Measurements from ENCODE around the gene PDZD2.

PDZD2 gene

DNA sequence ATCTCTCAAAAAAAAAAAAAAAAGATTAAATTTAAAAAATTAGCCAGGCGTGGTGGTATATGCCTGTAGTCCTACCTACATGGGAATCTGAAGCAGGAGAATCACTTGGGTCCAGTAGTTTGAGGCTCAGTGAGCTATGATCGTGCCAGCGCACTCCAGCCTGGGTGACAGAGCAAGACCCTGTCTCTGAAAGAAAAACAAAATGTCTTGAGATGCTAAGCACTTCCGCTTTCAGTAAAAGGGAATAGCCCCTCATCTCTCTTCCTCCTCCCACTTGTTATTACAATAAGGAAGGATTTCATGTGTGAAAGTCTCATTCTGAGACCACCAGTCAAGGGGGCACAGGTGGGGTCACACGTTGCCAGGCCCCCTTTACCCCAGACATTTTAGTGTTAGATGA lies 455.8 kb downstream of the PDZD2 start:
- H3K4me3 ChIP-seq = no peak overlapping the region
- H3K27ac ChIP-seq = peak overlapping the region; percentile 13 to 55
- TF ChIP-seq, protein P1, sequence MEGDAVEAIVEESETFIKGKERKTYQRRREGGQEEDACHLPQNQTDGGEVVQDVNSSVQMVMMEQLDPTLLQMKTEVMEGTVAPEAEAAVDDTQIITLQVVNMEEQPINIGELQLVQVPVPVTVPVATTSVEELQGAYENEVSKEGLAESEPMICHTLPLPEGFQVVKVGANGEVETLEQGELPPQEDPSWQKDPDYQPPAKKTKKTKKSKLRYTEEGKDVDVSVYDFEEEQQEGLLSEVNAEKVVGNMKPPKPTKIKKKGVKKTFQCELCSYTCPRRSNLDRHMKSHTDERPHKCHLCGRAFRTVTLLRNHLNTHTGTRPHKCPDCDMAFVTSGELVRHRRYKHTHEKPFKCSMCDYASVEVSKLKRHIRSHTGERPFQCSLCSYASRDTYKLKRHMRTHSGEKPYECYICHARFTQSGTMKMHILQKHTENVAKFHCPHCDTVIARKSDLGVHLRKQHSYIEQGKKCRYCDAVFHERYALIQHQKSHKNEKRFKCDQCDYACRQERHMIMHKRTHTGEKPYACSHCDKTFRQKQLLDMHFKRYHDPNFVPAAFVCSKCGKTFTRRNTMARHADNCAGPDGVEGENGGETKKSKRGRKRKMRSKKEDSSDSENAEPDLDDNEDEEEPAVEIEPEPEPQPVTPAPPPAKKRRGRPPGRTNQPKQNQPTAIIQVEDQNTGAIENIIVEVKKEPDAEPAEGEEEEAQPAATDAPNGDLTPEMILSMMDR (IDR thresholded peaks at IDR 0.05) = no peak
- DNase-seq (ENCODE audit: low spot score) = no peak

DNA sequence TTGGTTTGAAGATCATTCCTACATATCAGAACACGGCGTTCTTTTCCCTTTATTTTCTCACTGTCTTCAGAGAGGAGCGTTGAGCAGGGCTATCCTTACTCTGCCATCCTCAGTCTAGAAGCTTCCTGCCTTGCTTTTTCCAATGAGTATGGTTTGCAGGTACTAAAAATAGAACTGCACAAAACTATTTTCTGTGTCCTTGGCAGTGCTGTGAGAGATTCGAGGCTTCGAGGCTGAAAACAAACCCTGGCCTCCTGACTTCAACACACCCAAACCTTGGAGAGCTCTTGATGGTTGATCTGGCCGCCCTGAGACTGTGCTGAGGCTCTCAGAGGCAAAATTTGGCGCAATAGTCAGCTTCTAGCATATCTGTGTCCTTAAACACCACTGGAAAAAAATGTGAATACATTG lies 456.3 kb downstream of the PDZD2 start:
- no peak overlapping the region for H3K4me3 ChIP-seq
- DNase-seq (ENCODE audit: low spot score) = no peak
- TF ChIP-seq, protein P1 (IDR thresholded peaks at IDR 0.05) = no peak
- H3K27ac ChIP-seq = peak overlapping the region; percentile 13 to 55

DNA sequence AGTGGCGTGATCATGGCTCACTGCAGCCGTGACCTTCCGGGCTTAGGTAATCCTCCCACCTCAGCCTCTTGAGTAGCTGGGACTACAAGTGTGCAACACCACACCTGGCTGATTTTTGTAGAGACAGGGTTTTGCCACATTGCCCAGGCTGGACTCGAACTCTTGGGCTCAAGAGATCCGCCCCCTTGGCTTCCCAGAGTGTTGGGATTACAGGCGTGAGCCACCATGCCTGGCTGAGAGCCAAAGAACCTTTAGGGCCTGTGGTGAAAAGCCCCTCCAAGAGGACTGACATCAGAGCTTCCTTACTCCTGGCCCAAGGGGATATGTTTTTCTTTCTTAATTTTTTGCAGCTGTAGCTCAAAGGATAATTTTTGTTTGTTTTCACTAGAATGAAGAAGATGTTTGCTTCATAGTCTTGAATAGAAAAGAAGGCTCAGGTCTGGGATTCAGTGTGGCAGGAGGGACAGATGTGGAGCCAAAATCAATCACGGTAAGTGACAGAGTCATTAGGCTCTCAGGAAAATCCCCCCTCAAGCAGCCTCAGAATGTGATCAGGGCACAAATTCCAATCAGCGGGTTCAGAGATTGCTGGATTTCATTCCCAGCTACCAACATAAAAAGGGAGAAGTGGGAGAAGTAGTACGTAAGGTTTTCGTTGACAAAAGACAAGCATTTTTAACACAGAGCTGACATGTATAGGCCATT lies 458.1 kb downstream of the PDZD2 start:
- Histone ChIP-seq H3K27ac (no peak overlapping the region), H3K4me3 (no peak overlapping the region)
- DNase-seq (ENCODE audit: low spot score) = no peak
- TF ChIP-seq, protein P1 (IDR thresholded peaks at IDR 0.05) = no peak

DNA sequence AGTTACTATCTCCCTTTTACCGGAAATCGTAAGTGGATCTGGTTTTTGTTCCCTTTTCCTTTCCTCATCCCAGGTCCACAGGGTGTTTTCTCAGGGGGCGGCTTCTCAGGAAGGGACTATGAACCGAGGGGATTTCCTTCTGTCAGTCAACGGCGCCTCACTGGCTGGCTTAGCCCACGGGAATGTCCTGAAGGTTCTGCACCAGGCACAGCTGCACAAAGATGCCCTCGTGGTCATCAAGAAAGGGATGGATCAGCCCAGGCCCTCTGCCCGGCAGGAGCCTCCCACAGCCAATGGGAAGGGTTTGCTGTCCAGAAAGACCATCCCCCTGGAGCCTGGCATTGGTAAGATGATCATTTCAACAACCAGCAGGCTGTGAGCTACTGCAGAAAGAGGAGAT lies 459.4 kb downstream of the PDZD2 start:
- no peak for DNase-seq (ENCODE audit: low spot score)
- no peak overlapping the region for H3K4me3 ChIP-seq
- H3K27ac ChIP-seq = no peak overlapping the region
- TF ChIP-seq, protein P1 (IDR thresholded peaks at IDR 0.05) = no peak

DNA sequence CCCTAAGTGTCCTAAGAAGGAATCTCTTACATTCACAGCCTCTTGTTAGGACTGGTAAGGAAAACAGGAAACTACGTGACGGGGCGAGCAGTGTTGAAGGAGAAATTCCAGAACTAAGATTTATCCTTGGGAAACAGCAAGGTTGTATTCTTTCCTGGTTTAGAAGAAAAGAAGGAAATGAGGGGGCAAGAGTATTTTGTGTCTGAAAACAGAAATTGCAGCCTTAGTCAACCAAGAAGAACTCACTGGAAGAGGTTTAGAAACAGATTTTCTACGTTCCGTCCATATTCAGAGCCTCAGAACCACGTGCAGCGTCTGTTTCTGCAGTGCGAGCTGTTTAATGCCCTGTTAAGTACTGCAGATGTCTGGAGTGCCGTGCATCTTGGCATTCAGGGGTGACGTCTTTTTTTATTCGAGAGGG lies 460.0 kb downstream of the PDZD2 start:
- DNase-seq (ENCODE audit: low spot score) = no peak
- Histone ChIP-seq H3K27ac (no peak overlapping the region), H3K4me3 (no peak overlapping the region)
- TF ChIP-seq, protein P1 (IDR thresholded peaks at IDR 0.05) = no peak

DNA sequence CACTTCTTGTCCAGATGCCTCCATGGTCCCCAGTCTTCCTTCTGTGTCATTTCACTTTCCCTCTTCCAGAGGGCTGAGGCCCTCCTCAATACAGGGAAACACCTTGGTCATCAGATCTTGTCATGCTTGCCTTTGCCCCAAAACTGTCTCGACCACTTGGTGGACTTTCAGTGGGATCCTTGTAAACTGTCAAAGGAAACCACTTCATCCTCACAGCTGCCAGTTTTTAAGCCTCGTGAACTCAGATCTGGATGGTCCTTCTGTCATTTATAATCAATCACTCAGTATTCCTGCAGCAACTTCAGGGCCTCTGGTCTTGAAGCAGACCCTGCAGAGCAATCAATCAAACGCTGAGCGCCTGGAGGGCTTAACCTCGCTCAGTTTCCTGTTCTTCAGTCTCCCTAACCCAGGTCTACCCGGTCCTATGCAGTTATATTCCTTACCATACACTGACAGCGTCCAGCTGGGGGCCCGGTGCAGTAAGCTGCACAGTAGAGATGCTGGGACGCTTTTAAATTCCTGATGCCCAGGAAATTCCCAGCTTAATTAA lies 460.6 kb downstream of the PDZD2 start:
- TF ChIP-seq, protein P1 (IDR thresholded peaks at IDR 0.05) = no peak
- peak overlapping the region in 1 of 2 donors; percentile 1 for H3K27ac ChIP-seq
- no peak overlapping the region for H3K4me3 ChIP-seq
- no peak for DNase-seq (ENCODE audit: low spot score)

DNA sequence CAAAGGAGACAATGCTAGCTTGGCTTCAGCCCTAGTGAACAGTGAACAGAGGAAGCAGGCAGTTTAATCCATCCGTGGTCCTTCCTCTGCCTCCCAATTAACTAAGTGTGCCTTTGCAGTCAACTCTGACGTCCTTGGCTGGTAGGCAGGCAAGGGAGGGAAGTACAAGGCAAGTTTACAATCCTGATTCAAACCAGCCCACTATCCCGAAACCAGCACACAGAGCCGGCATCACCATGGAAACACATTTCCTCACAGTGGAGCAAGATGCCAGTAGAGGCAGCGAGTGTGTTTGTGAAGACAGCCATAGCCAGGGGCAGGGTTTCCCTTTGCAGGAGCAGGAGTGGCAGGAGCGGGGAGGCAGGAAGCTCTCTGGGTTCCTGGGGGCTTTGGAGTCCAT lies 461.3 kb downstream of the PDZD2 start:
- Histone ChIP-seq H3K27ac (peak overlapping the region in 1 of 2 donors; percentile 25), H3K4me3 (no peak overlapping the region)
- no peak for DNase-seq (ENCODE audit: low spot score)
- TF ChIP-seq, protein P1 (IDR thresholded peaks at IDR 0.05) = no peak
